Lower leg skin (tissue), 4 donors: ENCODE measurements around the gene NAMPT. TPM values are rescaled to one million over a fixed set of nuclear protein-coding genes. Genes with fewer than 3 reads are reported as not detected.

Experiments
- DNase-seq, 2 donors: peaks; one replicate each; pipeline ENCODE4 v3.0.0-alpha.2; 2019; ENCODE audit warnings: low spot score in 2 of 2
- H3K4me3 ChIP-seq: fragments of 200-600 bp; sonication (generic); 2 replicates; pipeline ENCODE4 v1.5.1; 2017; ENCODE audit warnings: mild to moderate bottlenecking, low read depth; ENCODE audit not compliant: poor library complexity, severe bottlenecking
- WGBS, 2 donors: methylation state at CpG; one replicate each; pipeline ENCODE4 v1.1.5; 2018; 5-methylcytosine and 5-hydroxymethylcytosine counted together
- intact Hi-C: fragments of 100-400 bp; cut with DNase I; formaldehyde crosslinking; loops from one replicate; pipeline ENCODE4 v1.15.0; 2023; ENCODE audit warnings: low total_unique reads
- total RNA-seq, 4 donors: library from RNA; depleted of rRNA; stranded (reverse); fragments of >200 nt; gene quantifications; one replicate each; pipeline ENCODE4 v1.1.0, GENCODE V29; 2016
- TF ChIP-seq, protein P1 (sequence below), 3 donors: fragments of 450-650 bp; IDR thresholded peaks; one replicate each; pipeline ENCODE4 v1.5.1; 2016; ENCODE audit warnings: antibody characterized with exemption in 3 of 3, mild to moderate bottlenecking in 3 of 3, moderate library complexity in 2 of 3

NAMPT gene
- total RNA-seq, 4 donors from 2014 or later = 94.9 to 170 (median 114) TPM

DNA sequence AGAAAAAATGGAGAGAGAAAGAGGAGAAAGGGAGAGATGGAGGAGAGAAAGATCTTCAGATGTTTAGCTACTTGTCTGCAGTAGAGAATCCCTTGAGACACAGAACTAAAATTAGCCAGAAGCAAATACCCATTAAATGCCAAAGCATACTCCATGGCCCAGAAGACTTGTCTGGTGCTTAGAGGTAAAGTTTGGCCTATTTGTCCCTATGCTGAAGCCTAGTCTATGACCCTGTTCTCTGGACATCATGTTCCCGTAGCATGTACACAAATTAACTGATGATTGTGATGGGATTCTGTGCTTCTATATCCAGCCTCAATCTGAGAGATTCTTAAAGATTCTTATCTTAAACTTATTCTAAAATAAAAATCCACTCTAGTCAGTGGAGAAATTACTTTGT, 85.8 kb downstream of the NAMPT start:
- no peak for DNase-seq
- intact Hi-C loops = no loop called here
- TF ChIP-seq, protein P1, sequence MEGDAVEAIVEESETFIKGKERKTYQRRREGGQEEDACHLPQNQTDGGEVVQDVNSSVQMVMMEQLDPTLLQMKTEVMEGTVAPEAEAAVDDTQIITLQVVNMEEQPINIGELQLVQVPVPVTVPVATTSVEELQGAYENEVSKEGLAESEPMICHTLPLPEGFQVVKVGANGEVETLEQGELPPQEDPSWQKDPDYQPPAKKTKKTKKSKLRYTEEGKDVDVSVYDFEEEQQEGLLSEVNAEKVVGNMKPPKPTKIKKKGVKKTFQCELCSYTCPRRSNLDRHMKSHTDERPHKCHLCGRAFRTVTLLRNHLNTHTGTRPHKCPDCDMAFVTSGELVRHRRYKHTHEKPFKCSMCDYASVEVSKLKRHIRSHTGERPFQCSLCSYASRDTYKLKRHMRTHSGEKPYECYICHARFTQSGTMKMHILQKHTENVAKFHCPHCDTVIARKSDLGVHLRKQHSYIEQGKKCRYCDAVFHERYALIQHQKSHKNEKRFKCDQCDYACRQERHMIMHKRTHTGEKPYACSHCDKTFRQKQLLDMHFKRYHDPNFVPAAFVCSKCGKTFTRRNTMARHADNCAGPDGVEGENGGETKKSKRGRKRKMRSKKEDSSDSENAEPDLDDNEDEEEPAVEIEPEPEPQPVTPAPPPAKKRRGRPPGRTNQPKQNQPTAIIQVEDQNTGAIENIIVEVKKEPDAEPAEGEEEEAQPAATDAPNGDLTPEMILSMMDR (IDR thresholded peaks at IDR 0.05) = no peak
- WGBS, 2 donors = 77 to 81% methylated on average over 1 of the region's 1 CpG
- no peak overlapping the region for H3K4me3 ChIP-seq

Other genes with a start within 250 kb of the NAMPT start
- gene SYPL1, start 172.7 kb downstream of the NAMPT start, total RNA-seq = 10 to 100 TPM; 77.7 to 96.7 (median 89.6) TPM